Measurements from ENCODE around the gene LPAR1.

LPAR1 gene

GRCh38 chr9:110950041-110950645 is 88.1 kb downstream of the LPAR1 start:
- no peak for DNase-seq

GRCh38 chr9:110949081-110949480 is 89.2 kb downstream of the LPAR1 start:
- DNase-seq, result no peak

GRCh38 chr9:110947491-110948044 is 90.7 kb downstream of the LPAR1 start:
- no peak for DNase-seq

- DNase-seq, result no peak
Observed at GRCh38 chr9:110942522-110942921, 95.7 kb downstream of the LPAR1 start.

GRCh38 chr9:110940951-110941557 is 97.2 kb downstream of the LPAR1 start:
- DNase-seq, result no peak

GRCh38 chr9:110939573-110939972 is 98.7 kb downstream of the LPAR1 start:
- DNase-seq, result no peak

GRCh38 chr9:110939047-110939446 is 99.2 kb downstream of the LPAR1 start:
- no peak for DNase-seq

GRCh38 chr9:110938242-110938641 is 100.0 kb downstream of the LPAR1 start:
- no peak for DNase-seq

GRCh38 chr9:110936719-110937452 is 101.4 kb downstream of the LPAR1 start:
- DNase-seq, result no peak

GRCh38 chr9:110936237-110936636 is 102.0 kb downstream of the LPAR1 start:
- no peak for DNase-seq

GRCh38 chr9:110935829-110936228 is 102.4 kb downstream of the LPAR1 start:
- no peak for DNase-seq

GRCh38 chr9:110933350-110934001 is 104.8 kb downstream of the LPAR1 start:
- no peak for DNase-seq

- no peak for DNase-seq
Observed at GRCh38 chr9:110932863-110933262, 105.4 kb downstream of the LPAR1 start.

- no peak for DNase-seq
Observed at GRCh38 chr9:110928599-110928998, 109.7 kb downstream of the LPAR1 start.

- no peak for DNase-seq
Observed at GRCh38 chr9:110926828-110927487, 111.3 kb downstream of the LPAR1 start.

- no peak for DNase-seq
Observed at GRCh38 chr9:110923601-110924000, 114.7 kb downstream of the LPAR1 start.

GRCh38 chr9:110922145-110922544 is 116.1 kb downstream of the LPAR1 start:
- DNase-seq, result no peak

- DNase-seq, result no peak
Observed at GRCh38 chr9:110921705-110922104, 116.6 kb downstream of the LPAR1 start.

GRCh38 chr9:110919609-110920008 is 118.7 kb downstream of the LPAR1 start:
- DNase-seq, result no peak

GRCh38 chr9:110919050-110919435 is 119.2 kb downstream of the LPAR1 start:
- DNase-seq, result no peak

- DNase-seq, result no peak
Observed at GRCh38 chr9:110918316-110919049, 119.8 kb downstream of the LPAR1 start.

- no peak for DNase-seq
Observed at GRCh38 chr9:110916403-110916802, 121.9 kb downstream of the LPAR1 start.
